NCI-H82 treated with DMSO at 0.1 percent for 48 hours (cell line): ENCODE results near the gene TLE7.

ENCODE experiments used
- DNase-seq: peaks from one replicate; lab custom pipeline; 2025; ENCODE audit not compliant: unreplicated experiment; lab: John Stamatoyannopoulos, UW

Gene TLE7

DNA sequence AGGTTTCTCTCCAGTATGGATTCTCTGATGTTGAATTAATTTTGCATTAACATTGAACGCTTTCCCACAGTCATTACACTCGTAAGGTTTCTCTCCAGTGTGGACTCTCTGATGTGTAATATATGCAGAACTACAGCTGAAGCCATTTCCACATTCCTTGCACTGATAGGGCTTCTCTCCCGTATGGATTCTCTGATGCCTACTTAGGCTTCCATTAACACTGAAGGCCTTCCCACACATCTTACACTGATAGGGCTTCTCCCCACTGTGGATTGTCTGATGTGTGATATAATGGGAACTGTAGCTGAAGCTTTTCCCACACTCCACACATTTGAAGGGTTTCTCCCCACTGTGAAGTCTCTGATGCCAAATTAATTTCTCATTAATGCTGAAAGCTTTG, 7.2 kb upstream of the TLE7 start:
- DNase-seq: no peak

DNA sequence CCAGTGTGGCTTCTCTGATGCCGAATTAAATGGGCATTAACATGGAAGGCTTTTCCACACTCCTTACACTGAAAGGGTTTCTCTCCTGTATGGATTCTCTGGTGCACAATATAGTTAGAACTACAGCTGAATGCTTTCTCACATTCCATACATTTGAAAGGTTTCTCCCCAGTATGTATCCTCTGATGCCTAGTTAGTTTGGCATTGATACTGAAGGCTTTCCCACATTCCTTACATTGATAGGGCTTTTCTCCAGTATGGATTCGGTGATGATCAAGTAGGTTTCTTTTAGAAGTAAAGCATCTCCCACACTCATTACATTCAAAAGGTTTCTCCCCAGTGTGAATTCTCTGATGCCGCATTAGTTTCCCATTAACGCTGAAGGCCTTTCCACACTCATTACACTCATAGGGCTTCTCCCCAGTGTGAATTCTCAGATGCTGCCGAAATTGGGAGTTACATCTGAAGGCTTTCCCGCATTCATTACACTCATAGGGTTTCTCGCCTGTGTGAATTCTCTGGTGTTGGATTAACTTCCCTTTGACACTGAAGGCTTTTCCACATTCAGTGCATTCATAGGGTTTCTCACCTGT, 6.5 kb upstream of the TLE7 start:
- no peak for DNase-seq

DNA sequence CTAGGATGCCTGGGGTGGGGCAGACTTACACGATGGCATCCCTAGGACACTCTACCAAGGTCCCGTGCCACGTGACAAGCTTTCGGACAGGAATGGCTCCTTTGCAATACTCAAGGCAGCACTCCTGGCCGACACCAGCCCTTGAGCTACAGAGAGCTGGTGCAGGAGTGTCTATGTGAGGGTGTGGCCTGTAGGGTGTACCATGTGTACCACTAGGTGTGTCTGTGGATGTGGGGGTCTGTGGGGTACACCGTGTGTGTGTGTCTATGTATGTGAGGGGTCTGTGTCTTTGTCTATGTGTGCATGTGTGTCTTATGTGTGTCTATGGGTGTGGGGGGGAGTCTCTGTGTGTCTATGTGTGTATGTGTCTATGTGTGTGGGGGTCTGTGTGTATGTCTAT, 1.9 kb upstream of the TLE7 start:
- no peak for DNase-seq

DNA sequence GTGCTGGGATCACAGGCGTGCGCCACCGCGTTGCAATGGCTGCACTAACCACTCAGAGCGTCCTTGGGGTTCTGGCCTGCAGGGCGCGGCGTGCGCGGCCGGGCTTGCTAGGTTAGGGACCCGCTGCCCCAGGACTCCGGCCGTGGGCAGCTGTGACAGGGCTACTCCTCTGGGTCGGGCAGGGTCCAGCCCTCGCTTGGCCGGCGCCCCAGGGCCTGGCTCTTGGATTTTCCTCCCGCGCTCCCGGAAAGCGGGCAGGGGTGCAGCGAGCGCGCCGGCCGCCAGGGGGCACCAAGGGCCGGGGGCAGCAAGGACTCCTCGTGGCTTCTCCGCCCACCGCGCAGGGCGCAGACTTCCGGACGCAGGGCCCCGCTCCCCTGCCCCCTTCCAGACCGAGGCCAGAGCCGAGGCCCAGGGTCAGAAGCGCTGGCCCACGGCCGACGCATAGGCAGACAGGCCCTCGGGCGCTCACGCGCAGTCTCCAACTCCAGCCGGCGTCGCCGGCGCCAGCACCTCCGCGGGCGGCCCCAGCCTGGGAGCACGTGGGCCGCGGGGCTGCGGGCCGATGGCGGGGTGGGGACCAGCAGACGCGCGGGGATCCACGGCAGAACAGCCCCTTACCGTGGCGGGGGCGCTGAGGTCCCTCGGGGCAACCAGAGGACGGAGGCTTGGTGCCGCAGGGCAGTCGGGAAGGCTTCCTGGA, 355 bp downstream of the TLE7 start:
- DNase-seq: no peak

DNA sequence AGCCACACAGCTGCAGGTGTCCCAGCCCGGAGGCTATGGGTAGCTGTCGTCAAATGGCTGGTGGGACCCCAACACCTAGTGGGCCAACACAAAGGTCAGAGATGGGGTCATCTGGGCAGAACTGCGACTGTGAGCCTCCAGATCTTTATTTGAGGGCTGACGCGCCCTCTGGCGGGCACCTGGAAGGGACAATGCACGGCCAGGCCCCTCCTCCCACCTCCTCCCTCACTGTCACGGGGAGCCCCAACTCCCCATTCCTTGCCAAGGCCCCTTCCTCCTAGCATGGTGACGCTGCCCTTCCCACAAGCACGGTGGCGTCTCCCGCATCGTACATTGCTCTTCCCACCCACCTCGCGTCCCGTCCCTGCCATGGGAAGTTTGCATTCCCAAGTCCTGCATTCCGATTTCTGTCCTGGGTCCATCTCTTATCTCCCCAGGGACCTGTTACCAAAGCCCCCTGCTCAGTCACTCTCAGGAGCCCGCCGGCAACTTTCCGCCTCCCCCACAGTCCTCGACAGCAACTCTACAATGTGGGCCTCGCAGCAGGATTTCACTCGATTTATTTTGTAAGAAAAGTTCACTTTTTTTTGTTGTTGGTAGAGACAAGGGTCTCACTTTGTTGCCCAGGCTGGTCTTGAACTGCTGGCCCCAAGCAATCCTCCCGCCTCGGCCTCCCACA, 1.0 kb downstream of the TLE7 start:
- no peak for DNase-seq

DNA sequence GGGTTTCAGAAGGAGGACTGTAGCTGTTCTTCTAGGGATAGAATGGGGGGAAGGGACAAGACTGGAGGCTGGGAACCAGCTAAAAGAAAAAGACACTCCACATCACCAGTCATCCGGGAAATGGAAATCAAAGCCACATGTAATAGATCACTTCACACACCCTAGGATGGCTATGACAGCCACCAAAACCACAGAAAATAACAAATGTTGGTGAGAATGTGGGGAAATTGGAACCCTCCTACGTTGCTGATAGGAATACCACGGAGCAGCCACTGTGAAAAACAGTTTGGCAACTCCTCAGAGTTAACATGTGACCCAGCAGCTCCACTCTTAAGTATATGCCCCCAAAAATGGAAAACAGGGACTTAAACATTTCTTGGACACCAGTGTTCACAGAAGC, 2.3 kb downstream of the TLE7 start:
- no peak for DNase-seq

DNA sequence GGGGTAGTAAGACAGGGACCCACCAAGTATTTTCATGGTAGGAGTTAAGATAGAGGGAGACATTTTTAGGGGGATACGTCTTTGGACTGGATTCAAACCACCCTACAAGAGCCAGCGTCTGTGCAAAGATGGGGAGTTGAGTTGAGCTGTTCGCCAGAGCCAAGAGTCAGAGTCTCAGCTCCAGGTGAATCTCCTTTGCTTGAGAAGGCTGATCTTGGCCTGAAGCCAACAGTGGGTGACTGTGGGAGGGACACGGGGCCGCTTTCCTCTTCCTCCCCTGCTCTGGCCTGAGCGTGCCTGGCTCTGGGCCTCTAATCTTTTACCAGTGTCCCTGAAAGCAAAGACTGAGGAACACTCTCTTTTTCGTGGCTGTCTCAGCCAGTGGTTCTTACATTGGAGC, 5.4 kb downstream of the TLE7 start:
- no peak for DNase-seq

DNA sequence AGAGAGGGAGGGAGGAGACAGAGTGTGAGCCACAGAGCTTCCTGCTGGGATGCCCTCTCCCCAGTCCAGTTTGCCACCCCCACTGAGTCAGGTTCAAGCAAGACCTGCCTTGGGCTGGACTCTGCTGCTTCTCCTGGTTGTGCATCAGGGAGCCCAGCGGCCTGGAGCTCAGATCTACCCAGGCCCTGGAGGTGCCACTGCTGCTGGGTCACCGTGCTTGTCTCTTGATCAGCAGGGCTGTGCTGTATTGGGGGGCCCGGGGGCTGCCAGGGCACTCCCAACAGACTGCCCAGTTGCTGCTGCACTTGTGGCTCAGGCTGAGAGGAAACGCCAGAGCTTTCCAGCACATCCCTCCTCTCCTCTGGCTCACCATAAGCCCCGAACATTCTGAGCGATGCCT, 8.9 kb downstream of the TLE7 start:
- DNase-seq: no peak

DNA sequence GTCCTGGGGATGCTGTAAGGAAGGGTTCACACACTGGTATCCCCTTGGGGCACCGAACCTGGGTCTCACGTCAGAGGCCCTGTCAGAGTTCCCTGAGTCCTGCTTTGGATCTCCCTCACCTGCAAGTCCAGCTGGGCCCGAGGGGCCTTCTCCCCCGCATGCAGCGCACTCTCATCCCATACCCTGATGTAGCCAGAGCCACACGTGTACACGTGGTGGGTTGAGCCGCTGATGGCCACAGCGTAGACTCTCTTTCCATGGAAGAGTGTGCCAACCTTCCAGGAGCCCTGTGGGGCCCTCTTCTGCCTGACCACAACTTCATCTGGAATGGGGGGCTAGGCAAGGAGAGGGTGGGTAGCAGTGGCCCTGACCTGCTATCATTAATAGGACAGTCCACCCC, 9.9 kb downstream of the TLE7 start:
- DNase-seq: no peak

DNA sequence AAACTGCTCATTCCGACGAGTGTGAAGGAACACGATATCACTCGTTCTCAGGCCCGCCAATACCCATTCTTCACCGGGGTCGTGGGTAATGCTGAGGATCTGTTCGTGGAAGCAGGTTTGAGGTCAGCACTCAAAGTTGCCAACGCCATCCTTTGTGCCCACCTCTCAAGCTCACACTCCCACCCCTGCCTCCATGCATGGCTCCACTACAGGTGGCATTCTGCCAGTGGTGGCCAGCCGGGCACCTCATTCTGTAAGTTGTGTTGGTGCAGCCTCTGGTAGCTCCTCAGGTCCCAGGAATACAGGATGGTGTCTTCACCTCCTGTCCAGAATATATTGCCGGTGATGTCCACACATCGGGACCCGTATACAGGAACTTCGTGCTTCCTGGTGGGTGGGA, 10.7 kb downstream of the TLE7 start:
- DNase-seq: no peak

DNA sequence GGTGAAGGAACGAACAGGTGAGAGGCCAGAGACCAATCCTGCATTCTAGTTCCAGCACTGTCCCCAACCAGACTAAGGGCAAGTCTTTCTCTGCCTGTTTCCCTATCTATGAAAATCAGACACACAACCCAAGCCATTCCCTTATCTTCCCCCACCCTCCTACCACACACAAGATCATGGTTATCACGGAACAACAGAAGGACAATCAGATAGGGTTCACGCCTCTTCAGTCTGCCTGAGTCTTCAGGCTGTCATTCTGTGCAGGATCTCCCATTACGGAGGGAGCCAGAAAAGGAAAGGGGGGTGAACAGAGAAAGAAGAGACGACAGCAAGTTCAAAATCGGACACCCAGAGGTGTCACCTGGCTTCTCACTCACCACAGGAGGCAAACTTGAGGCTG, 11.1 kb downstream of the TLE7 start:
- DNase-seq: no peak

DNA sequence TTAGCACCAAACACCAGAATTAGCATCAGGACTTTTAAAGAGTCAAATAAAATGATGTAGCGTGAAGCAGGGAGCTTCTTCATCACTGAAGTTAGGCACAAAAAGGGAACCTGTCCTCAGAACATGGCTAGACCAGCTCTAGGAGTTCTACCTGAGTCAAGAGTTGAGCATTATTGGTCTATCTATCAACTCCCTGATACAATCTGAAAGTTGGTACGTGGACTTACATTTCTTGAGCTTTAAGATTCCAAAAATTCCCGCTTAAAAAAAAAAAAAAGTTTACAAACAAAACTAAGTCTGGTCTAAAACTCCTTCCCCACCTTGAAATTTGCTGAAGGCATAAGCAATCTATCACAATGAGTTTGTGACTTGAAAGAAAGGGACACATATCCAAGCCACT, 12.3 kb downstream of the TLE7 start:
- DNase-seq: no peak

DNA sequence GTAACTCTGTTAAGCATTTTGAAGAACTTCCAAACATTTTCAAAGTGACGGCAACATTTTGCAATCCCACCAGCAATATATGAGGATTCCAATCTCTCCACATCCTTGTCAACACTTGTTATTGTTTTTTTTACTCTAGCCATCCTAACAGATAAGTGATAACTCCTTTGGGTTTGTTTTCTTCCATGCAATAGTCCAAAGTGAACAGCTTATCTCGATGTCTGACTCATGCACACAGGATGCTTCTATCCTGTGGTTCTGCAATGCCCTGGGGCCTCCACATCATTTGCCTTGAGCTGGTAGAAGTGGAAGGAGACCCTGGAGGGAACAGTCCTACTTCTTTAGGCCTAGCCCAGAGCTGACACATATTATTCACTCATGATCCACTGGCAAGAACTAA, 13.0 kb downstream of the TLE7 start:
- DNase-seq: no peak

DNA sequence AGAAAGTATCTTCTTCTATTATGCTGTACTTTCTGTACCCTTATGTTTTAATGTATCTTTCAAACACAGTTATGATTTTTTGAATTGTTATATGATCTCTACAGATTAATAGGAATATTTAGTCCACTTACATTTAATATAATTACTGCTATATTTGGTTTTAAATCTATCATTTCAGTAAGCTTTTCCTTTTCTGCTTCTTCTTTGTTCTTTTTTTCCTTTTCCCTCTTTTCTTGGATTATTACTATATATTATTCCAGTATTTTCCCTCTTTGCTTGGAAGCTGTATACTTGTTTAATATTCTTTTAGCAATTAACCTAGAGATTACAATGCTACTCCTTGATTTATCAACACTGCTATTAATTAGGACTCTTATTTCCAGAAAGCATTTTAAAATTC, 13.5 kb downstream of the TLE7 start:
- DNase-seq: no peak

DNA sequence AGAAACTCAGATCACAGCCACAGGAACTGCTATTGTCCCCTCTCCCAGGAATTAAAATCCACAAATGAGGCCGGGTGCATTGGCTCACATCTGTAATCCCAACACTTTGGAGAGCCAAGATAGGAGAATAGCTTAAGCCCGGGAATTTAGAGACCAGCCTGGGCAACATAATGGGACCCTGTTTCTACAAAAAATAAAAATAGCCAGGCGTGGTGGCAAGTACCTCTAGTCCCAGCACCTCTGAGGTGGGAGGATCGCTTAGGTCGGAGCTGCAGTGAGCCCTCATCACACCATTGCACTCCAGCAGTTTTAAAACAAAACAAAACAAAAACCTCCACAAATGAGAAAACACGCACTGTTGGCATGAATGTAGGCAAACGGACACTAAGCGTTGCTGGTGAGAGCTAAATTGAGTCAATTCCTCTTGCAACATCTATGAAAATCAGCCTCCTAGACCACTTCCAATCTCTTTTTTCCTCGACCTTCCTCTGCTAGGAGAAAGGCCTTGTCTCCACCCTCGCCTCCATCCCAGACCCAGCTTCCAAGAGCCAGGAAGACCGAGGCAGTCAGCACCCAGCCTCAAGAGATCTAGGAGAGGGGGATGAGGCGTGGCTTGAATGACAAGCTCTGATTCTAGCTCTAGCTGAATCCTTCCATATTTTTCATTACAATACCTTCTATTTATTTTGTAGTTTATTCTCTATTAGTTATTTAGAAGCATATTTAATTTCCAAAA, 14.8 kb downstream of the TLE7 start:
- no peak for DNase-seq

DNA sequence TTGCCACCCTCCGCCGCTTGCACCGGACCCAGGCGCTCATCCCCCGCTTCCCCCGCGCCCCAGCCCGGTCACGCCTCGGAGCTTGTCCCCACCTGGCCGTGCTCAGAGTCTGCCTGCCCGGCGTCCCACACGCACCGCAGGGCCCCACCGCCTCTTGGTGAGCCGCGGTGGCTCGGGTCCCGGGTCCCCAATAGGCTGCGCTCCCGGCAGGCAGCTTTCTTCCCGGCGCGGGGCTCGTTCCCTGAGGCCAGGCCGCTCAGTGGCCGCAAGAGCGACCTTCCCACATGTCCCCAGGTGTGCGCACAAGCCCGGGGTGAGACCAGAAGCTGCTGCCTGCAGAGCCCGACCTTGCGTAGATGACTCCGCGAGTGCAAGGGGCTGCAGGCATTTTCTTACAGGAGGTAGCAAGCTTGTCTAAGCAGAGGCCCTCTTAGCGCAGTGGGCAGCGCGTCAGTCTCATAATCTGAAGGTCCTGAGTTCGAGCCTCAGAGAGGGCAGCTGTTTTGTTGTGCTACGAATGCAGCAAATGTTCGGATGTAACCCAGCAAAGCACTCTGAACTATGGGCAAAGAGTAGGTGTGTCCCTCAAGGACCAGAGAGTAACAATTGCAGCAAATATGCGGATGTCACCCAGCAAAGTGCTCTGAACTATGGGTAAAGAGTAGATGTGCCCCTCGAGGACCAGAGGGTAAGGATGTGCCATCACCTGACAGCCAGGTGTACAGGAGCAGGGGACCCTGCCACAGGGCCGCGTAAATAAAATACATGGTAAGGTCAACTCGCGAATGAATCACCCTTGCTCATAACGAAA, 15.6 kb downstream of the TLE7 start:
- peak; percentile 66 for DNase-seq

DNA sequence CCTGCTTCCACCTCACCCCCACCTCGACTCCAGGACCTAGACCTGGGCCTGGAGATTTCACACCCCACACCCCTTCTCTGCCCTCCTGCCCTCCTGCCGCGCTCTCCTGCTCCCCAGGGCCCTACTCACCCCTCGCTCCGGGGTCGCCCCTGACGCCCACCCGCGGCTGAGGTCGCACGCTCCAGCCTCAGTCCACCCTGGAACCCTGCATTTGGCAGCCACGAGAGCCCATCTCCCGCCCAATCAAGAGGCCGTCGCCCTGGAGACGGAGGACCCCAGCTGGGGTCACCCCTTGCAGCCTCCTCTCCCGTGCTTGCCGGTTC, 16.1 kb downstream of the TLE7 start:
- DNase-seq: no peak

DNA sequence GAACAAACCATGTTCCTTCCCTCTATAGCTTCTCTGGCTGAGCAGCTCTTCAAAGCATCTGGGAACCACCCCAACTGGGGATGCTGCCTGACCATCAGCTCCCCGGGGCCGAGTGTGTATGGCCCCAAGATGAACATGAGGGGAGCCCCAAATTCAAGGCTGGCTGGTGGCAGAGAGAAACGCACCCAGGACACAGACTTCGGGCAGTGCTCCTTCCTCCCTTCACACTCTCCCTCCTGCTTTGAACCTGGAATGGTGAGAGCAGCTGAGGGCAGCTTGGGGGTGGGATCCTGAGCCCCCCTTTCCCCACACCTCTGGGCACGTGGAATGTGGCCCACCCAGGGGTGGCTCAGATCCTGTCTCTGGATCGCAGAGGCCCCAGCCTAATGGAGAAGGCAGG, 17.2 kb downstream of the TLE7 start:
- DNase-seq: no peak

DNA sequence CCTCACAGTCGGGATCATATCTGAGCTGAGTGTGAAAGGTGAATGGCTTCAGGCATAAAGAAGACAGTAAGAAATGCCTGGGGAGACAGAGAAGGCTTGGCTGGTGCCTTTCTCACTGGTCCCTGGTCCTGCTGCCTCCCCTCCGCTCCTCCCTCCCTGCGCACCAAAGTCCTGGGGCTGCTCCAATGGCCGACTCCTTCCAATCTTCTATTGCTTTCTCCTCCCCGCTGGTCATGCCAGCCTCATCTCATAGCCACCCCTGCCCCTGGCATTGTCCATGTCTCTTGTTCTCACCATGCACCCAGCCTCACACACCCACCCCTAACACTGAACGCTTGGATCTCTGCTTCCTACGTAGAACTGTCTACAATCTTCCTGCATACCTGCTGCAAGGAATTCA, 18.0 kb downstream of the TLE7 start:
- DNase-seq: no peak

DNA sequence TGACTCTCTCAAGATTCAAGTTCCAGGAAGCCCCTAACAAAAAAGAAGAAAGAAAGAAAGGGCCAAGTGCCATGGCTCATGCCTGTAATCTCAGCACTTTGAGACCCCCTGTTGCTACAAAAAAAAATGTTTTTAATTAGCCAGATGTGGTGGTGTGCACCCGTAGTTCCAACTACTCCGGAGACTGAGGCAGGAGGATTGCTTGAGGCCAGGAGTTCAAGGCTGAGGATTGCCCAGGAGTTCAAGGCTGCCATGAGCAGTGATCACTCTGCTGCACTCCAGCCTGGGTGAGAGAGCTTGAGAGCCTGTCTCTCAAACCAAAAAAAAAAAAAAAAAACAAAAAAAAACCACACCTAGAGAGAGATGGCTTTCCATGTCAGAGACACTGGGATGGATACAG, 18.8 kb downstream of the TLE7 start:
- no peak for DNase-seq

DNA sequence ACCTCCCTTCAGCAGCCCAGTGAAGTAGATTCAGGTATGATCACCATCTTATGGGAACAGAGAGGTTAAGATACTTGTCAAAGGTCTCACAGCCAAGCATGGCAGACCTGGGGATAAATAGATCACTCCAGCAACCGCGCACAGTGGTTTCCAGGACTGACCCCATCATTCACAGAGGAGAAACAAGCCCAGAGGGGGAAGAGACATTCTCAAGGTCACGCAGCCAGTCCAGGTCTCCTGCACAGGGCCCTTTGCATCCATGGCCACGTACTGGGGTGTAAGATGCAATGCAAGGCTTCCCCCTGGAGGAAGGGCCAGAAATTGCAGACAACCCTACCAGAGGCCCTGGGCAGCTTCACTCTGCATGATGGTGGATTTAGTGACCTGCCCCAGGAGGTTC, 19.9 kb downstream of the TLE7 start:
- DNase-seq: no peak
